ENCODE data around the gene NTMT2. TPM values are rescaled to one million over a fixed set of nuclear protein-coding genes. Genes with fewer than 3 reads are reported as not detected.

NTMT2 gene
- total and polyA plus RNA-seq, 2 of the 8 experiments (the other 6 are each of a cell fraction or from before 2014, with no cell fraction given), result 0.38 TPM; not detected in 1

DNA sequence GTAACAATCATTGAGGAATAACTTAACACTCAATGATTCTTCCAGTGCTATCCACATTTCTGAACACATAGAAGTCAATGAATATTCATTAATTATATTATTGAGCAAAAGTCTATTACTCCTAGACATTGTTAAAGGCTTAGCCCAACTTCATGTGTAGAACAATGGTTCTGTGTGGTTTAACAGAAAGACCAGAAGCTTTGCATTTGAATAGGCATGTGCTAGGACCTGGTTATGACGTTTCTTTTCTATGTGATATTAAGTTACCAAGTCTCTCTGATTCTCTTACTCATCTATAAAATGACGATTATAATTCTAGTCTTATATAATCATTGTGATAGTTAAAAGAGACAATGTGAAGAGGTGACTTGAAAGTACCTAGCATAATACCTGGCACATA lies 5.2 kb downstream of the NTMT2 start (continued):
- TF ChIP-seq, protein P1, sequence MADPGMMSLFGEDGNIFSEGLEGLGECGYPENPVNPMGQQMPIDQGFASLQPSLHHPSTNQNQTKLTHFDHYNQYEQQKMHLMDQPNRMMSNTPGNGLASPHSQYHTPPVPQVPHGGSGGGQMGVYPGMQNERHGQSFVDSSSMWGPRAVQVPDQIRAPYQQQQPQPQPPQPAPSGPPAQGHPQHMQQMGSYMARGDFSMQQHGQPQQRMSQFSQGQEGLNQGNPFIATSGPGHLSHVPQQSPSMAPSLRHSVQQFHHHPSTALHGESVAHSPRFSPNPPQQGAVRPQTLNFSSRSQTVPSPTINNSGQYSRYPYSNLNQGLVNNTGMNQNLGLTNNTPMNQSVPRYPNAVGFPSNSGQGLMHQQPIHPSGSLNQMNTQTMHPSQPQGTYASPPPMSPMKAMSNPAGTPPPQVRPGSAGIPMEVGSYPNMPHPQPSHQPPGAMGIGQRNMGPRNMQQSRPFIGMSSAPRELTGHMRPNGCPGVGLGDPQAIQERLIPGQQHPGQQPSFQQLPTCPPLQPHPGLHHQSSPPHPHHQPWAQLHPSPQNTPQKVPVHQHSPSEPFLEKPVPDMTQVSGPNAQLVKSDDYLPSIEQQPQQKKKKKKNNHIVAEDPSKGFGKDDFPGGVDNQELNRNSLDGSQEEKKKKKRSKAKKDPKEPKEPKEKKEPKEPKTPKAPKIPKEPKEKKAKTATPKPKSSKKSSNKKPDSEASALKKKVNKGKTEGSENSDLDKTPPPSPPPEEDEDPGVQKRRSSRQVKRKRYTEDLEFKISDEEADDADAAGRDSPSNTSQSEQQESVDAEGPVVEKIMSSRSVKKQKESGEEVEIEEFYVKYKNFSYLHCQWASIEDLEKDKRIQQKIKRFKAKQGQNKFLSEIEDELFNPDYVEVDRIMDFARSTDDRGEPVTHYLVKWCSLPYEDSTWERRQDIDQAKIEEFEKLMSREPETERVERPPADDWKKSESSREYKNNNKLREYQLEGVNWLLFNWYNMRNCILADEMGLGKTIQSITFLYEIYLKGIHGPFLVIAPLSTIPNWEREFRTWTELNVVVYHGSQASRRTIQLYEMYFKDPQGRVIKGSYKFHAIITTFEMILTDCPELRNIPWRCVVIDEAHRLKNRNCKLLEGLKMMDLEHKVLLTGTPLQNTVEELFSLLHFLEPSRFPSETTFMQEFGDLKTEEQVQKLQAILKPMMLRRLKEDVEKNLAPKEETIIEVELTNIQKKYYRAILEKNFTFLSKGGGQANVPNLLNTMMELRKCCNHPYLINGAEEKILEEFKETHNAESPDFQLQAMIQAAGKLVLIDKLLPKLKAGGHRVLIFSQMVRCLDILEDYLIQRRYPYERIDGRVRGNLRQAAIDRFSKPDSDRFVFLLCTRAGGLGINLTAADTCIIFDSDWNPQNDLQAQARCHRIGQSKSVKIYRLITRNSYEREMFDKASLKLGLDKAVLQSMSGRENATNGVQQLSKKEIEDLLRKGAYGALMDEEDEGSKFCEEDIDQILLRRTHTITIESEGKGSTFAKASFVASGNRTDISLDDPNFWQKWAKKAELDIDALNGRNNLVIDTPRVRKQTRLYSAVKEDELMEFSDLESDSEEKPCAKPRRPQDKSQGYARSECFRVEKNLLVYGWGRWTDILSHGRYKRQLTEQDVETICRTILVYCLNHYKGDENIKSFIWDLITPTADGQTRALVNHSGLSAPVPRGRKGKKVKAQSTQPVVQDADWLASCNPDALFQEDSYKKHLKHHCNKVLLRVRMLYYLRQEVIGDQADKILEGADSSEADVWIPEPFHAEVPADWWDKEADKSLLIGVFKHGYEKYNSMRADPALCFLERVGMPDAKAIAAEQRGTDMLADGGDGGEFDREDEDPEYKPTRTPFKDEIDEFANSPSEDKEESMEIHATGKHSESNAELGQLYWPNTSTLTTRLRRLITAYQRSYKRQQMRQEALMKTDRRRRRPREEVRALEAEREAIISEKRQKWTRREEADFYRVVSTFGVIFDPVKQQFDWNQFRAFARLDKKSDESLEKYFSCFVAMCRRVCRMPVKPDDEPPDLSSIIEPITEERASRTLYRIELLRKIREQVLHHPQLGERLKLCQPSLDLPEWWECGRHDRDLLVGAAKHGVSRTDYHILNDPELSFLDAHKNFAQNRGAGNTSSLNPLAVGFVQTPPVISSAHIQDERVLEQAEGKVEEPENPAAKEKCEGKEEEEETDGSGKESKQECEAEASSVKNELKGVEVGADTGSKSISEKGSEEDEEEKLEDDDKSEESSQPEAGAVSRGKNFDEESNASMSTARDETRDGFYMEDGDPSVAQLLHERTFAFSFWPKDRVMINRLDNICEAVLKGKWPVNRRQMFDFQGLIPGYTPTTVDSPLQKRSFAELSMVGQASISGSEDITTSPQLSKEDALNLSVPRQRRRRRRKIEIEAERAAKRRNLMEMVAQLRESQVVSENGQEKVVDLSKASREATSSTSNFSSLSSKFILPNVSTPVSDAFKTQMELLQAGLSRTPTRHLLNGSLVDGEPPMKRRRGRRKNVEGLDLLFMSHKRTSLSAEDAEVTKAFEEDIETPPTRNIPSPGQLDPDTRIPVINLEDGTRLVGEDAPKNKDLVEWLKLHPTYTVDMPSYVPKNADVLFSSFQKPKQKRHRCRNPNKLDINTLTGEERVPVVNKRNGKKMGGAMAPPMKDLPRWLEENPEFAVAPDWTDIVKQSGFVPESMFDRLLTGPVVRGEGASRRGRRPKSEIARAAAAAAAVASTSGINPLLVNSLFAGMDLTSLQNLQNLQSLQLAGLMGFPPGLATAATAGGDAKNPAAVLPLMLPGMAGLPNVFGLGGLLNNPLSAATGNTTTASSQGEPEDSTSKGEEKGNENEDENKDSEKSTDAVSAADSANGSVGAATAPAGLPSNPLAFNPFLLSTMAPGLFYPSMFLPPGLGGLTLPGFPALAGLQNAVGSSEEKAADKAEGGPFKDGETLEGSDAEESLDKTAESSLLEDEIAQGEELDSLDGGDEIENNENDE (IDR thresholded peaks at IDR 0.05; ENCODE audit: insufficient replicate concordance, low read length), result no peak
- no peak for TF ChIP-seq GABPA (IDR thresholded peaks at IDR 0.05; ENCODE audit: borderline replicate concordance, insufficient read depth, low read length)
- no peak for TF ChIP-seq KDM1A (IDR thresholded peaks at IDR 0.05; ENCODE audit: borderline replicate concordance, low read length)
- TF ChIP-seq GTF2F1 (IDR thresholded peaks at IDR 0.05; ENCODE audit: borderline replicate concordance, low read depth, low read length), result no peak
- no peak for TF ChIP-seq CTBP2 (IDR thresholded peaks at IDR 0.05; ENCODE audit: borderline replicate concordance, insufficient read depth, insufficient read length, low read length)
- TF ChIP-seq SIRT6 (IDR thresholded peaks at IDR 0.05; ENCODE audit: low read length), result no peak
